Measurements from ENCODE around the gene LRIT3.
"Not testable (repeated sequence)": the region's sequence is repeated elsewhere in the genome, so short reads cannot be mapped to it uniquely, and the experiment has no call there.

- TF ChIP-seq GATA2 (IDR thresholded peaks at IDR 0.05; ENCODE audit: insufficient read depth, insufficient read length, low read depth, low read length); CTCF (IDR thresholded peaks at IDR 0.05; ENCODE audit: extremely low read depth in 1 of 2, insufficient read depth in 1 of 2, low read depth in 1 of 2, low read length in 2 of 2); POLR2AphosphoS5 (IDR thresholded peaks at IDR 0.05; ENCODE audit: insufficient read depth, low read depth, low read length); EZH2 (IDR thresholded peaks at IDR 0.05; ENCODE audit: borderline replicate concordance, low read depth, low read length, severe bottlenecking); POLR2A (IDR thresholded peaks at IDR 0.05; ENCODE audit: low read depth, low read length): not testable (repeated sequence)
These were observed 27.6 kb downstream of the LRIT3 start for GRCh38 chr4:109875553-109875952.
